NCI-H2171 (cell line): ENCODE measurements around the gene SVOP.
"Not testable (repeated sequence)": the region's sequence is repeated elsewhere in the genome, so short reads cannot be mapped to it uniquely, and the experiment has no call there.

Experiments used
- DNase-seq: peaks from one replicate; lab custom pipeline; 2025; lab: John Stamatoyannopoulos, UW

SVOP gene

GRCh38 chr12:109020796-109021380 is at the start of gene SVOP:
SVOP (minus strand) TSS chr12:109021068; CDS start chr12:109020868, 200 bp downstream.
- DNase-seq, result peak; percentile 74

DNA sequence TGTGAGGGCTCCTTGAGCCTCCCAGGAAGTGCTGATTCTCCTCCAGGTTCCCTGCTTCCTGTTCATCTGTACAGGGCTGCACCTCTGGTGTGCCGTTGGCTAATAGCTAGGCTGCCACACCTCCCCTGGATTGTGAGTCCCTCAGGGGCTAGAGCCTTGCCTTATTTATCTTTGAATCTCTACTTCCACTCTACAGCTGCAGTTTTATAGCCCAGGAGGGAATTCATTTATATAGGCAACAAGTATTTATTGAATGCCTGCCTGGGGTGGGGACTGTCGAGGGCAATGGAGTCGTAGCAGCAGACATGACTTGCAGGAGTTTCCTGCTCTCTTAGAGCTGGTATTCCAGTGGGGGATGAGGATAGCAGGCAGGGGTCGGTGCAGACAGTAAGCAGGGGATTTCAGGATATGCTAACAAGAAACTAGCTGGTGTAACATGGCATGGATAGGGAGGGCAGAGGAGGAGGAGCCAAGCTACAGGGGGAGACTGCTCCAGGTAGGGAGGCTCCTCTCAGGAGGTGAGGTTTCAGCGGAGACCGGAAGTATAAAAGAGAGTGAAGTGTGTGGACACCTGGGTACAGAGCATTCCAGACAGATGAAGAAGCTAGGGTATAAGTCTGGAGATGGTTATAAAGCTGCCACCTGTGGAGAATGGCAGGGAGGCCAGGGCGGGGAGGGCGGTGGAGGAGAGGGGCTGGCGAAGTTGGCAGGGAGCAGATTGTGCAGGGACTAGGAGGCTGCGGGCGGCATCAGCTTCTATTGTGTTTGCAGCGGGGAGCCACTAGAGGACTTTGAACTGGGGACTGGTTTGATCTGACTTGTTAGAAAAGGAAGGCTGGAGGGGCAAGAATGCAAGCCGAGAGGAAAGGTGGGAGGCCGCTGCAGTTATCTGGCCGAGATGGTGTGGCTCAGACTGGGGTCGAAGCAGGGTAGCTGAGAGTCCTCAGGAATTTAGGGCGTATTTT is 48.7 kb upstream of the SVOP start:
- DNase-seq, result no peak

- no peak for DNase-seq
Measured at GRCh38 chr12:109065853-109066193, 45.0 kb upstream of the SVOP start.

- DNase-seq, result no peak
Measured at GRCh38 chr12:109065154-109065852, 44.4 kb upstream of the SVOP start.

DNA sequence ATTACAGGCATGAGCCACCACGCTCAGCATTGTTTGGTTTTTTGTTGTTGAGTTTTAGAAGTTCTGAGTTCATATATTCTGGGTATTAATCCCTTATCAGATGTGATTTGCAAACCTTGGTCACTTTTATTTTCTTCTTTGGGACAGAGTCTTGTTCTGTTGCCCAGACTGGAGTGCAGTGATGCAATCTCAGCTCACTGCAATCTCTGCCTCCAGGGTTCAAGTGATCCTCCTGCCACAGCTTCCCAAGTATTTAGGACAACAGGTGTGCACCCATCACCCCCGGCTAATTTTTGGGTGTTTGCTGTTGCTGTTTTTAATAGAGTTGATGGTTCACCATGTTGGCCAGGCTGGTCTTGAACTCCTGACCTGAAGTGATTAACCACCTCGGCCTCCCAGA is 43.3 kb upstream of the SVOP start:
- no peak for DNase-seq

DNA sequence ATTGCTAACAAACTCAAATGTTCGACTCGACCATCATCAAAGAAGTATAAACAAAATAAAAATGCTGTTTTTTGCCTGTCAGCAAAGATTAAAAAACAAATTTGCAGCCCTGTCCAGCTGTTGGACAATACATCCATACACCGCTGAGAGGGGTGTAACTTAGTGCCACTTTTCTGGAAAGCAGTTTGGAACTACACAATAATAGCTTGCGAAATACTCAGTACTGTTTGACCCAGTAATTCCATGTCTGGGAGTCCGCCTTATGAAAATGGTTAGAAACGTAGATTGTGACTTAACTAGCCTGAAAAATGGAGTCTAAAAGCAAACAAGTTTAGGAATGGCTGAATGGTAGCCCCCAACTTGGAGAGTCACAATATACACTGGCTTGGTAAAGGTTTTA is 37.9 kb upstream of the SVOP start:
- DNase-seq, result no peak

- no peak for DNase-seq
Measured at GRCh38 chr12:109057376-109057775, 36.5 kb upstream of the SVOP start.

GRCh38 chr12:109056891-109057290 is 36.0 kb upstream of the SVOP start:
- no peak for DNase-seq

- no peak for DNase-seq
Measured at GRCh38 chr12:109054520-109054919, 33.7 kb upstream of the SVOP start.

GRCh38 chr12:109054124-109054513 is 33.3 kb upstream of the SVOP start:
- DNase-seq, result not testable (repeated sequence)

GRCh38 chr12:109053382-109054123 is 32.7 kb upstream of the SVOP start:
- no peak for DNase-seq

DNA sequence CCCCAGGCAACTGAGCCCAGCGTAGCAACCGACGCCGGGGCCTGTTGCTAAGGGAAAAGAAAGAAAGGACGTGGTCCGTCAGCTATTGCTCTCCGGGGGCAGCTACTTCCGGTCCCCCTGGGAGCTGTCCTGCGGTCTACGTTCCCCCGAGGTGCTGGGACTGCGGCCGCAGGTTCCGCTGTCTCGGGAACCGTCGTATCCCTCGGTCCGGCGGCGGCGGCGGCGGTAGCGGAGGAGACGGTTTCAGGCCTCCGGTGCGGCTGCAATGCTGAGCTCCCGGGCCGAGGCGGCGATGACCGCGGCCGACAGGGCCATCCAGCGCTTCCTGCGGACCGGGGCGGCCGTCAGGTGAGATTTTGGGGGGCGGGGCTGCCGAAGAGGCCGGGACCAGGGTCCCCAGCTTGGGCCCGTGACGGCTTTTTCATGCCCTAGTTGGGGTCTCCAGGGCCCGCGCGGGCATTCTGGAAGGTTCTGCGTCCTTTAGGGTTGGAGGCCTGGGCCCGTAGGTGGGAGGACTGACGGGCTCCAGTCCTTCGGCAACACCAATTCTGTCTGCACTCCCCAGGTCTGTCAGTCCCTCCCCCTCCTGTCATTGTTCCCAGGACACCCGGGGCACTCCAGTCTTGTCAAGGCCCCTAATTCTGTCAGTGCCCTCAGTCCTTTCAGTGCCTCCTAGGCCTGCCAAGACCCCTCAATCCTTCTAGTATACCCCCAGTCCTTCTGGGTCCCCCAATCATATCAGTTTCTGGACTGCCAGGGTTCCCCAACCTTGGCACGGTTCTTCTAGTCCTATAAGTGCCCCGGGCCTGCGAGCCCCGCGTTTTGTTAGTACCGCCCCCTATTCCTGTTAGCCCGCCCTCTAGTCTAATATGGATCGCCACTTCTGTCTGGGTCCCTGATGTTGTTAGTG is 31.8 kb upstream of the SVOP start, which contains the start of gene USP30:
TSS of gene USP30 (plus strand) at position 163 of the 910 bp plus-strand sequence. CDS start at position 266, 103 bp downstream.
- peak; percentile 88 for DNase-seq

GRCh38 chr12:109052097-109052413 is 31.2 kb upstream of the SVOP start:
- no peak for DNase-seq

DNA sequence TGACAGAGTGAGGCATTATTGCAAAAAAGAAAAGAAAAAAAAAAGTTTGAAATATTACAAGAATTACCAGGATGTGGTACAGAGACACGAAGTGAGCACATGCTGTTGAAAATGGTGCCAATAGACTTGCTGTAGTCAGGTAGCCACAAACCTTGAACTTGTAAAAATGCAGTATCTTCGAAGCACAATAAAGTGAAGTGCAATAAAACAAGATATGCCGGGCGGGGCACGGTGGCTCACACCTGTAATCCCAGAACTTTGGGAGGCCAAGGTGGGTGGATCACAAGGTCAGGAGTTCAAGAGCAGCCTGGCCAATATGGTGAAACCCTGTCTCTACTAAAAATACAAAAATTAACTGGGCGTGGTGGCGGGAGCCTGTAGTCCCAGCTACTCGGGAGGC is 28.9 kb upstream of the SVOP start:
- DNase-seq, result not testable (repeated sequence)

GRCh38 chr12:109048706-109049105 is 27.8 kb upstream of the SVOP start:
- DNase-seq, result not testable (repeated sequence)

DNA sequence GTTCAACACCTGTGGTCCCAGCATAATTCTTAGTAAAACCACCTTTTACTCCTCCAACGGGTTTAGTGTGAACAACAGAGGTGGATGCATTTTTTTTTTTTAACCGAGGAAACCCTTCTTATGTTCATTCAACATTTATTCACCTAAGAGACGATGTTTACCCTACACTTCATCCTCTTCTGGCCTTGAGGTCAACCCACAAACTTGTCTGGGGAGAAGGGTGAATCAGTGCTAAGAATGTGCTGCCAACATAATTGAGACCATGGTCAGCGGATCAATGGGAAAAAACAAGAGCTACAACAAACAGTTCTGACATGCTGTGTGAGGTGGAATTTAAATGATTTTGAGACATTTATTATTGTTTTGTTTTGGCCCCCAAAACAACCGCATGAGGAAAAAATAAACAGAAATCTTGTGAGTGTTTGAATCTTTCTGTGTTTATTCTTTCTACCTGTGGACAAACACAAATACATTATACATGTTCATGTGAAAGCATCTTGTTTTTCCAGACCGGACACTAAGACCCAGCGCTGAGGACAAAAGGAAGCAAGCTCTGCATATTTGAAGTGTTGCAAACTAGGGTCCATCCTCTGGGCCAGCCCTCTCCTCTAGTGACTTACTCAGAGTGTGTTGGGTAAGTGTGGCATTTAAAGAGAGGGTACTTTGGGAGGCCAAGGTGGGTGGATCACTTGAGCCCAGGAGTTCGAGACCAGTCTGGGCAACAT is 26.4 kb upstream of the SVOP start:
- no peak for DNase-seq

DNA sequence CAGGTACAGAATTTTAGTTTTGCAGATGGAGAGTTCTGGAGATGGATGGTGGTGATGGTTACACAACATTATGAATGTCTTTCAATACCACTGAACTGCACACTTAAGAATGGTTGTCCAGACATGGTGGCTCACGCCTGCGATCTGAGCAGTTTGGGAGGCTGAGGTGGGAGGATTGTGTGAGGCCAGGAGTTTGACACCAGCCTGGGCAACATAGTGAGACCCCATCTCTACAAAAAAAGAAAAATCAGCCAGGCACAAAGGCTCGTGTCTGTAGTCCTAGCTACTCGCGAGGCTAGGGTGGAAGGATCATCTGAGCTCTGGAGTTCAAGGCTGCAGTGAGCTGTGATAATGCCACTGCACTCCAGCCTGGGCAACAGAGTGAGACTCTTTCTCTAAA is 23.4 kb upstream of the SVOP start:
- DNase-seq, result no peak

DNA sequence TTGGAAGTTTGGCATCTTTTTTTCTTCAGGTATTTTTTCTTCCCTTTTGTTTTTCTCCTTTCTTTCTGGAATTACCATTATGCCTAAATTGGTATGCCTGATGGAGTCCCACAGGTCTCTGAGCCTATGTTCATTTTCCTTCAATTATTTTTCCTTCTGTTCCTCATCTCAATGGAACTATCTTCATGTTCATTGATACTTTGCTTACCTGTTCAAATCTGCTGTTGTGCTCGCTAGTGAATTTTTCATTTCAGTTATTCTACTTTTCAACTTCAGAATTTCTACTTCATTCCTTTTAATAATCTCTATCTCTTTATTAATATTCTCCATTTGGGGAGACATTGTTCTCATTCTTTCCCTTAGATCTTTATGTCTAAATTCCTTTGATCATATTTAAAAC is 16.1 kb upstream of the SVOP start:
- DNase-seq, result no peak

DNA sequence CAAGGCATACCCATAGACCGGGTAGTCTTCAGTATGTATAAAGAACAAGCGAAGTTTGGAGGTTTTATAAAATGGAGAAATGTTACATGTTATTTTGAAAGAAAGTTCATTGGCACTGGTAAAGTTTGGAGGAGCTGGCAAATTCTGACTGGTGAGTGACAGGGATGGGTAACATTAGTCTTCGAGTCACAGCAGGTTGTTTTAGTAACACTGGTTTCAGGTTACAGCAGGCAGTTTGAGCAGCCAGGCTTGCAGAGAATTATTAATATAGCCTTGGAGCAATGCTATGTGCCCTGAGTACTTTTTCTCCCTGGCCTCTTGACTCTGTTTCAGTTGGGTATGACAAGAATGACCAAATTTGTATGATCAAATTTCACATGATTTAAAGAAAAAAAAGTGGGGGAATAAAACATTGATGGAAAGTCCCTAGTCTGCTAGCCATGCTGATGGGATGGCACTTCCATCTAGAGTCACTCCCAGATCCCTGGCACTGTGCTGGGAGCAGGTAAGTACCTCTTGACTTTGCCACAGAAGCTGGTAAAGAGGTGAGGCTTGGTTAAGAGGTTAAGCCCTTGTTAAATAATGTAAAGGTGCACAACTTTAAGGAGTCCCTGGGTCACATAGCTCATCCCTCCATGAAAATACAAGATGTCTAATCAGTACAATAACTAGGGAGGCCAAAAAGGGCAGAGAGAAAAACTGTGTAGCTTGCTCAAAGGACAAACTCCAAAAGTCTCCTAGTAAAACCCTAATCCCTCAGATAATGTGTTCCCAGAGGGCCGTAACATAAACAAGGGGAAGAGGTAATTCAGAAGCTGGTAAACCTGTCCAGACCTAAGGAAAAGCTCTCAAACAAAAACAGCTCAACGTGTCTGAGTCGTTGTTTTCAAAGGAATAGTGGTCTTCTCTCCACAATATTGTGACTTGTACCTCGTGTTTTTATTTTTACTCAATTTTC is 12.7 kb upstream of the SVOP start:
- peak; percentile 62 for DNase-seq
